HepG2 (cell line): ENCODE results near the gene XCR1. TPM values are rescaled to one million over a fixed set of nuclear protein-coding genes. Genes with fewer than 3 reads are reported as not detected.
A peak's percentile ranks its signal among the peaks of the same experiment; 100 is the strongest.

Experiments
- ATAC-seq: fragments of 200-7000 bp; cut with Tn5 transposase; 3 replicates; pipeline ENCODE4 v1.9.1; 2020; ENCODE audit warnings: mild to moderate bottlenecking, moderate library complexity
- BruUV-seq: library from RNA; stranded (reverse); fragments of 400-500 nt; replicated peaks from 2 replicates; lab custom pipeline; 2021; lab: Mats Ljungman, UMichigan
- CTCF ChIA-PET: fragments of 300-600 bp; formaldehyde crosslinking; extraction: SDS; loops from one replicate; lab custom pipeline; 2021; ENCODE audit warnings: low total read pairs, inconsistent platforms, low intra/inter-chr PET ratio; lab: Yijun Ruan, JAX
- POLR2A ChIA-PET: fragments of 350-600 bp; sonication (Branson Sonifier 250); formaldehyde crosslinking; loops from one replicate; lab custom pipeline; 2020; ENCODE audit warnings: antibody characterized with exemption, inconsistent platforms; lab: Yijun Ruan, JAX
- DNase-seq: peaks from one replicate; pipeline ENCODE4 v3.0.0-alpha.2; 2015; ENCODE audit warnings: low spot score
- FAIRE-seq: peaks from 3 replicates; lab custom pipeline; 2011; peaks lifted over from hg19 to GRCh38; lab: Jason Lieb, UNC
- H2AFZ ChIP-seq: one replicate; pipeline ENCODE4 v1.6.1; 2011; ENCODE audit warnings: low read length, inconsistent platforms
- H3K27ac ChIP-seq: fragments of 300-600 bp; 3 replicates; pipeline ENCODE4 v1.8.0; 2011; ENCODE audit warnings: mixed run types, mild to moderate bottlenecking, mixed read lengths, low read length, inconsistent platforms; ENCODE audit not compliant: insufficient read depth; ENCODE audit errors: extremely low read length
- H3K27me3 ChIP-seq, 2 experiments: fragments of 200-600 bp in 1 of 2; 2 replicates in 1 of 2; 3 replicates in 1 of 2; pipeline versions ENCODE4 v1.6.0 to v1.8.0; 2011; ENCODE audit warnings: low read length in 2 of 2, mild to moderate bottlenecking in 2 of 2, moderate library complexity in 2 of 2, inconsistent platforms in 1 of 2; ENCODE audit not compliant: insufficient read depth in 2 of 2, control insufficient read depth in 1 of 2
- H3K36me3 ChIP-seq, 2 experiments: fragments of 200-600 bp in 1 of 2; replicated peaks in 1 of 2; 2 replicates in 1 of 2; 3 replicates in 1 of 2; pipeline versions ENCODE4 v1.5.1 to v1.8.0; 2011; ENCODE audit warnings: low read length in 2 of 2, inconsistent platforms in 1 of 2; ENCODE audit not compliant: insufficient read depth in 2 of 2, control insufficient read depth in 1 of 2
- H3K4me1 ChIP-seq: 2 replicates; pipeline ENCODE4 v1.5.1; 2012; ENCODE audit warnings: low read length, inconsistent platforms; ENCODE audit not compliant: insufficient read depth
- H3K4me2 ChIP-seq: 2 replicates; pipeline ENCODE4 v1.6.0; 2011; ENCODE audit warnings: low read depth, low read length, inconsistent platforms
- H3K4me3 ChIP-seq, 3 experiments: fragments of 200-600 bp in 1 of 3; sonication (generic), shearing (Covaris generic) in 1 of 3; replicated peaks in 1 of 3; 2 replicates each; pipeline ENCODE4 v1.5.1; 2011 to 2016; ENCODE audit warnings: low read length in 3 of 3, inconsistent platforms in 2 of 3, low read depth in 2 of 3, mild to moderate bottlenecking in 2 of 3, control low read depth in 1 of 3, mixed read lengths in 1 of 3; ENCODE audit not compliant: insufficient read depth in 1 of 3
- H3K79me2 ChIP-seq: one replicate; pipeline ENCODE4 v1.6.1; 2011; ENCODE audit warnings: low read length, inconsistent platforms; ENCODE audit not compliant: insufficient read depth
- H3K9ac ChIP-seq: 2 replicates; pipeline ENCODE4 v1.6.0; 2011; ENCODE audit warnings: mild to moderate bottlenecking, low read depth, low read length, inconsistent platforms; ENCODE audit not compliant: insufficient read depth
- H3K9me3 ChIP-seq: 2 replicates; pipeline ENCODE4 v1.5.1; 2012; ENCODE audit warnings: mild to moderate bottlenecking, low read length
- H4K20me1 ChIP-seq: 2 replicates; pipeline ENCODE4 v1.6.0; 2011; ENCODE audit warnings: inconsistent platforms, mild to moderate bottlenecking, low read length, moderate library complexity; ENCODE audit not compliant: insufficient read depth
- ELF4 ChIP-seq: sonication (generic); formaldehyde crosslinking; IDR thresholded peaks from 2 replicates; pipeline ENCODE4 v1.5.0; 2020; ENCODE audit warnings: missing genetic modification reagents, mild to moderate bottlenecking, moderate library complexity, borderline replicate concordance
- LCORL ChIP-seq, 2 experiments: fragments of 450-650 bp in 1 of 2; sonication (generic) in 1 of 2; formaldehyde crosslinking in 1 of 2; IDR thresholded peaks; 2 replicates each; pipeline versions ENCODE4 v1.5.0 to v1.6.1; 2017 to 2020; ENCODE audit warnings: antibody characterized with exemption in 1 of 2, missing genetic modification reagents in 1 of 2
- ZNF737 ChIP-seq: sonication (generic); formaldehyde crosslinking; IDR thresholded peaks from 2 replicates; pipeline ENCODE4 v1.5.0; 2020; ENCODE audit warnings: missing genetic modification reagents, mild to moderate bottlenecking, borderline replicate concordance
- WGBS: methylation state at CpG from one replicate; pipeline ENCODE4 v1.1.6; 2017; ENCODE audit warnings: low lambda C conversion rate; 5-methylcytosine and 5-hydroxymethylcytosine counted together
- in situ Hi-C: cut with HindIII; loops from 2 replicates; pipeline ENCODE4 v1.10.0; 2017; ENCODE audit warnings: low pct_unique_long_range_greater_than_20kb; ENCODE audit not compliant: extremely low pct_ligation_motif_present
- intact Hi-C: fragments of 100-400 bp; cut with micrococcal nuclease; formaldehyde crosslinking; loops from one replicate; pipeline ENCODE4 v1.10.0; 2022; ENCODE audit not compliant: unreplicated experiment
- polyA plus RNA-seq, 8 experiments: library from polyadenylated mRNA; depleted of rRNA in 3 of 8; stranded (reverse) in 7 of 8; unstranded in 1 of 8; fragments of >200 nt; fragmentation: Illumina TruSeq in 4 of 8; extraction: Trizol in 4 of 8; gene quantifications; 2 replicates each; pipeline versions ENCODE4 v1.2.1 to v1.2.3, GENCODE V29; 2011 to 2016; ENCODE audit warnings: low read depth in 4 of 8, missing spikeins in 1 of 8, mixed read lengths in 1 of 8; ENCODE audit not compliant: insufficient read depth in 1 of 8
- total RNA-seq, 5 experiments: library from RNA; depleted of rRNA; stranded (reverse); fragments of >200 nt; fragmentation: Illumina TruSeq; extraction: Trizol; gene quantifications; 2 replicates each; pipeline ENCODE4 v1.2.3, GENCODE V29; 2016; ENCODE audit warnings: low read depth in 1 of 5
- TF ChIP-seq, protein P1 (sequence below): IDR thresholded peaks from 2 replicates; pipeline ENCODE4 v1.4.0; 2020; ENCODE audit warnings: mild to moderate bottlenecking, missing genetic modification reagents
- TF ChIP-seq, protein P2 (sequence below), 2 experiments: sonication (generic) in 1 of 2; formaldehyde crosslinking in 1 of 2; IDR thresholded peaks; 2 replicates each; pipeline versions ENCODE4 v1.4.0 to v1.6.1; 2016 to 2020; ENCODE audit warnings: borderline replicate concordance in 1 of 2, low read depth in 1 of 2, mild to moderate bottlenecking in 1 of 2, missing genetic modification reagents in 1 of 2
- TF ChIP-seq, protein P3 (sequence below): sonication (generic); formaldehyde crosslinking; IDR thresholded peaks from 2 replicates; pipeline ENCODE4 v1.4.0; 2020; ENCODE audit warnings: missing genetic modification reagents

XCR1 gene
- total and polyA plus RNA-seq, 2 of the 13 experiments (the other 11 are each of a cell fraction or from before 2014, with no cell fraction given), result not detected

DNA sequence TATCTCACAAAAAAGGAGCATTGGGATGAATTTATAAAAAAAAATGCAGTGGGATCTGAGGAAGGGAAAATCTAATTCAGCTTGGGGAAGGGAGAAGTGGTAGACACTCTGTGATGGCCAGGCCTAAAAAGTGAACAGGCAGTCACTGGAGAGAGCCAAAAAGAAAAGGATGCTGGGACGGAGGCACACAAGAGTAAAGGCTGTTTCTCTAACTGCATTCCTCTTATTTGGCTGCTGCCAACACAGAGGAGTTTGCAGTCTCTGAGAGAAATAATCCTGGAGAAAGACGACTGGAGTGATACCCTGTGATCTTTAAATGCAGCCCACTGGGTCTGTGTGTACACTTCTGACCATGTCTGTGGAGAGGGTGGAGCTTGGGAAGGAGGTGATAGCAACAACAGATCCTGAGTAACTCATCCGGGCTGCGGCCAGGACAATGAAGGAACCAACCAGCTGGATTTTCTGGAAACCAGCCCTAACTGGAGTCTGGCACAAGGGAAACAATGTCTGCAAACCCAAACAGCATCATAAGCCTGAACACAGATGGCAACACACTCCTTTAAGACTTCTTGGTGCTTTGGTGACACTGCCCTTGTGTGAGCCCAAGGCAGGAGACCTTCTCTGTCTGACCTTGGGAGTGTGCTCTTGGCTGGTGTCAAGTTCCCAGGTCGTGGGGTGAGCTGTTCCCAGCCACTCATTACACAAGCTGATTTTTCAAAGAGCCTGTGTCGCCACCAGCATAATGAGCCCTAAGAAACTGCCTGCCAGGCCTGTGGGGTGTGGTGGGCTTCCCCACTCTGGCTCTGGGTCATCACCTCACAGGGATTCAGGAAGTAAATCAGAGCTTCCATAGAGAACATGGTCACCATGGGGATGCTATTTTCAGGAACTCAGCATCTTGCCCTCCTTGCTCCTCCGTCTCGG, 39.7 kb downstream of the XCR1 start (continued):
- TF ChIP-seq, protein P1, sequence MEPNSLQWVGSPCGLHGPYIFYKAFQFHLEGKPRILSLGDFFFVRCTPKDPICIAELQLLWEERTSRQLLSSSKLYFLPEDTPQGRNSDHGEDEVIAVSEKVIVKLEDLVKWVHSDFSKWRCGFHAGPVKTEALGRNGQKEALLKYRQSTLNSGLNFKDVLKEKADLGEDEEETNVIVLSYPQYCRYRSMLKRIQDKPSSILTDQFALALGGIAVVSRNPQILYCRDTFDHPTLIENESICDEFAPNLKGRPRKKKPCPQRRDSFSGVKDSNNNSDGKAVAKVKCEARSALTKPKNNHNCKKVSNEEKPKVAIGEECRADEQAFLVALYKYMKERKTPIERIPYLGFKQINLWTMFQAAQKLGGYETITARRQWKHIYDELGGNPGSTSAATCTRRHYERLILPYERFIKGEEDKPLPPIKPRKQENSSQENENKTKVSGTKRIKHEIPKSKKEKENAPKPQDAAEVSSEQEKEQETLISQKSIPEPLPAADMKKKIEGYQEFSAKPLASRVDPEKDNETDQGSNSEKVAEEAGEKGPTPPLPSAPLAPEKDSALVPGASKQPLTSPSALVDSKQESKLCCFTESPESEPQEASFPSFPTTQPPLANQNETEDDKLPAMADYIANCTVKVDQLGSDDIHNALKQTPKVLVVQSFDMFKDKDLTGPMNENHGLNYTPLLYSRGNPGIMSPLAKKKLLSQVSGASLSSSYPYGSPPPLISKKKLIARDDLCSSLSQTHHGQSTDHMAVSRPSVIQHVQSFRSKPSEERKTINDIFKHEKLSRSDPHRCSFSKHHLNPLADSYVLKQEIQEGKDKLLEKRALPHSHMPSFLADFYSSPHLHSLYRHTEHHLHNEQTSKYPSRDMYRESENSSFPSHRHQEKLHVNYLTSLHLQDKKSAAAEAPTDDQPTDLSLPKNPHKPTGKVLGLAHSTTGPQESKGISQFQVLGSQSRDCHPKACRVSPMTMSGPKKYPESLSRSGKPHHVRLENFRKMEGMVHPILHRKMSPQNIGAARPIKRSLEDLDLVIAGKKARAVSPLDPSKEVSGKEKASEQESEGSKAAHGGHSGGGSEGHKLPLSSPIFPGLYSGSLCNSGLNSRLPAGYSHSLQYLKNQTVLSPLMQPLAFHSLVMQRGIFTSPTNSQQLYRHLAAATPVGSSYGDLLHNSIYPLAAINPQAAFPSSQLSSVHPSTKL (CRISPR knock-in tag), result 0 out of 2 replicates have a peak, but pooled peaks have one; percentile 15

DNA sequence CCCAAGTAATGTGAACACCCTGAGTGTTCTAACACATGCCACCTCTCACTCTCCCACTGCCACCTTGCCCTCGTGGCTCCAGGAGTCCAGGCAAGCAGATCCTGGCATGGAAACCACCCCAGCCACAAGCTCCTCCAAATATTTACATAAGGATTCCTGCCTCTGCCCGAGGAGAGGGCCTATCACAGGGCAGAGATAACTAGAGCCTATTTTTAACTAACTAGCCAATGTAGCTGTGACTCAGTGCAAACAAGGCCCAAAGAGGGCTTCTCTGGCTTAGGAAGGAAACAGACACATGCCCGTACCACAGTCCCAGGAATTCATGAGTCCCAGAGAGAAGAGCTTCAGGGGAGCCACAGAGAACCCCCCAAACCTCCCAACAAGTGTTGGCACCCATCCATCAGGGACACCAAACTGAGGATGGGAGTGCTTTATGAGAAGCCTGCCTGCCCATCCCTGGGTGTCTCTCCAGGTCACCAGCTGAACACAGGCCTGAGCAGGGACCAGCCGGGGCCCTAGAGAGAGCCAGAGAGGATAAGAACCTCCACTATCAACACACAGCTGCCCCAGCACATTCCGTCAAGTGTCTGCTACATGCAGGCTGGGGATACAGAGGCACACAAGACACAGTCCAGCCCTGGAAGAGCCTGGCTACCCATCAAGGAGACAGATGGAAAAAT, 40.8 kb downstream of the XCR1 start:
- peak overlapping the region in 1 of 3 experiments; percentile 32; a peak in 2 of 6 replicates for H3K4me3 ChIP-seq
- DNase-seq, result peak; percentile 91
- no peak overlapping the region for H2AFZ ChIP-seq
- peak overlapping the region; percentile 61 for H3K27ac ChIP-seq
- ChIA-PET CTCF (no interaction called here), POLR2A (interaction anchor here (1.0 to 2.1 kb wide), 3 partner anchors 8 to 14 kb away, joined by 3 to 11 read pairs (median 7); no protein-coding TSS in a partner anchor)
- no peaks in the 10 kb centered on the region for H3K9me3 ChIP-seq
- peaks cover 1 to 35% of the 10 kb centered on the region in 2 experiments; a peak in 4 of 5 replicates for H3K36me3 ChIP-seq
- peaks cover 47% of the 10 kb centered on the region for H3K4me1 ChIP-seq
- intact Hi-C loops (loop anchor here (1.0 kb wide), 1 partner anchor 9 kb away; the partner anchor contains the start of gene FYCO1), in situ Hi-C loops (no loop called here)
- FAIRE-seq, result peak; percentile 77
- no peaks in the 10 kb centered on the region for H4K20me1 ChIP-seq
- no peaks in the 10 kb centered on the region for H3K27me3 ChIP-seq
- WGBS, result 13% methylated on average over 4 of the region's 5 CpGs
- peak; percentile 97 for ATAC-seq
- H3K4me2 ChIP-seq, result peak overlapping the region; percentile 69
- BruUV-seq, result no TSS peak
- peaks cover 27% of the 10 kb centered on the region for H3K79me2 ChIP-seq
- peak overlapping the region; percentile 53 for H3K9ac ChIP-seq
- TF ChIP-seq ZNF737 (CRISPR knock-in tag), result no peak
- 0 out of 2 replicates have a peak, but pooled peaks have one; percentile 48 for TF ChIP-seq ELF4 (CRISPR knock-in tag)
- TF ChIP-seq, protein P2, sequence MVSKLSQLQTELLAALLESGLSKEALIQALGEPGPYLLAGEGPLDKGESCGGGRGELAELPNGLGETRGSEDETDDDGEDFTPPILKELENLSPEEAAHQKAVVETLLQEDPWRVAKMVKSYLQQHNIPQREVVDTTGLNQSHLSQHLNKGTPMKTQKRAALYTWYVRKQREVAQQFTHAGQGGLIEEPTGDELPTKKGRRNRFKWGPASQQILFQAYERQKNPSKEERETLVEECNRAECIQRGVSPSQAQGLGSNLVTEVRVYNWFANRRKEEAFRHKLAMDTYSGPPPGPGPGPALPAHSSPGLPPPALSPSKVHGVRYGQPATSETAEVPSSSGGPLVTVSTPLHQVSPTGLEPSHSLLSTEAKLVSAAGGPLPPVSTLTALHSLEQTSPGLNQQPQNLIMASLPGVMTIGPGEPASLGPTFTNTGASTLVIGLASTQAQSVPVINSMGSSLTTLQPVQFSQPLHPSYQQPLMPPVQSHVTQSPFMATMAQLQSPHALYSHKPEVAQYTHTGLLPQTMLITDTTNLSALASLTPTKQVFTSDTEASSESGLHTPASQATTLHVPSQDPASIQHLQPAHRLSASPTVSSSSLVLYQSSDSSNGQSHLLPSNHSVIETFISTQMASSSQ (IDR thresholded peaks at IDR 0.05; ENCODE audit: low read depth), result 0 out of 2 replicates have a peak, but pooled peaks have one; percentile 30
- TF ChIP-seq, protein P2 (CRISPR knock-in tag; IDR thresholded peaks at IDR 0.05; ENCODE audit: borderline replicate concordance), result no peak
- peak; percentile 56; the same call in 1 of the 2 replicates for TF ChIP-seq LCORL (IDR thresholded peaks at IDR 0.05)
- TF ChIP-seq LCORL (CRISPR knock-in tag; IDR thresholded peaks at IDR 0.05), result peak; percentile 50; the same call in 1 of the 2 replicates
- TF ChIP-seq, protein P3, sequence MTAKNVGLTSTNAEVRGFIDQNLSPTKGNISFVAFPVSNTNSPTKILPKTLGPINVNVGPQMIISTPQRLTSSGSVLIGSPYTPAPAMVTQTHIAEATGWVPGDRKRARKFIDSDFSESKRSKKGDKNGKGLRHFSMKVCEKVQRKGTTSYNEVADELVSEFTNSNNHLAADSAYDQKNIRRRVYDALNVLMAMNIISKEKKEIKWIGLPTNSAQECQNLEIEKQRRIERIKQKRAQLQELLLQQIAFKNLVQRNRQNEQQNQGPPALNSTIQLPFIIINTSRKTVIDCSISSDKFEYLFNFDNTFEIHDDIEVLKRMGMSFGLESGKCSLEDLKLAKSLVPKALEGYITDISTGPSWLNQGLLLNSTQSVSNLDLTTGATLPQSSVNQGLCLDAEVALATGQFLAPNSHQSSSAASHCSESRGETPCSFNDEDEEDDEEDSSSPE (CRISPR knock-in tag), result no peak
